Nephron (organoid): ENCODE results near the gene PPARGC1A.
A peak's percentile ranks its signal among the peaks of the same experiment; 100 is the strongest.

ENCODE experiments used
- H3K27ac Mint-ChIP-seq, 3 experiments: 2 replicates each; pipeline ENCODE4 v1.8.0; 2020; ENCODE audit warnings: mixed read lengths in 3 of 3, mild to moderate bottlenecking in 2 of 3, moderate library complexity in 1 of 3
- H3K27me3 Mint-ChIP-seq: 2 replicates; pipeline ENCODE4 v1.8.0; 2021; ENCODE audit warnings: low read depth, mild to moderate bottlenecking, moderate library complexity, mixed read lengths
- H3K36me3 Mint-ChIP-seq: 2 replicates; pipeline ENCODE4 v1.8.0; 2020; ENCODE audit warnings: low read depth, mixed read lengths
- H3K4me1 Mint-ChIP-seq: 2 replicates; pipeline ENCODE4 v1.8.0; 2020; ENCODE audit warnings: mixed read lengths
- H3K4me3 Mint-ChIP-seq, 3 experiments: 2 replicates each; pipeline ENCODE4 v1.8.0; 2020; ENCODE audit warnings: mild to moderate bottlenecking in 3 of 3, mixed read lengths in 3 of 3, moderate library complexity in 2 of 3
- H3K9me3 Mint-ChIP-seq: 2 replicates; pipeline ENCODE4 v1.8.0; 2020; ENCODE audit warnings: mixed read lengths
- TF ChIP-seq, protein P1 (sequence below), 3 experiments: fragments of 200-600 bp; sonication (generic); IDR thresholded peaks; one replicate each; pipeline ENCODE4 v1.5.0; 2021; ENCODE audit warnings: antibody characterized with exemption in 3 of 3; ENCODE audit not compliant: unreplicated experiment in 3 of 3

Gene PPARGC1A, protein sequence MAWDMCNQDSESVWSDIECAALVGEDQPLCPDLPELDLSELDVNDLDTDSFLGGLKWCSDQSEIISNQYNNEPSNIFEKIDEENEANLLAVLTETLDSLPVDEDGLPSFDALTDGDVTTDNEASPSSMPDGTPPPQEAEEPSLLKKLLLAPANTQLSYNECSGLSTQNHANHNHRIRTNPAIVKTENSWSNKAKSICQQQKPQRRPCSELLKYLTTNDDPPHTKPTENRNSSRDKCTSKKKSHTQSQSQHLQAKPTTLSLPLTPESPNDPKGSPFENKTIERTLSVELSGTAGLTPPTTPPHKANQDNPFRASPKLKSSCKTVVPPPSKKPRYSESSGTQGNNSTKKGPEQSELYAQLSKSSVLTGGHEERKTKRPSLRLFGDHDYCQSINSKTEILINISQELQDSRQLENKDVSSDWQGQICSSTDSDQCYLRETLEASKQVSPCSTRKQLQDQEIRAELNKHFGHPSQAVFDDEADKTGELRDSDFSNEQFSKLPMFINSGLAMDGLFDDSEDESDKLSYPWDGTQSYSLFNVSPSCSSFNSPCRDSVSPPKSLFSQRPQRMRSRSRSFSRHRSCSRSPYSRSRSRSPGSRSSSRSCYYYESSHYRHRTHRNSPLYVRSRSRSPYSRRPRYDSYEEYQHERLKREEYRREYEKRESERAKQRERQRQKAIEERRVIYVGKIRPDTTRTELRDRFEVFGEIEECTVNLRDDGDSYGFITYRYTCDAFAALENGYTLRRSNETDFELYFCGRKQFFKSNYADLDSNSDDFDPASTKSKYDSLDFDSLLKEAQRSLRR

DNA sequence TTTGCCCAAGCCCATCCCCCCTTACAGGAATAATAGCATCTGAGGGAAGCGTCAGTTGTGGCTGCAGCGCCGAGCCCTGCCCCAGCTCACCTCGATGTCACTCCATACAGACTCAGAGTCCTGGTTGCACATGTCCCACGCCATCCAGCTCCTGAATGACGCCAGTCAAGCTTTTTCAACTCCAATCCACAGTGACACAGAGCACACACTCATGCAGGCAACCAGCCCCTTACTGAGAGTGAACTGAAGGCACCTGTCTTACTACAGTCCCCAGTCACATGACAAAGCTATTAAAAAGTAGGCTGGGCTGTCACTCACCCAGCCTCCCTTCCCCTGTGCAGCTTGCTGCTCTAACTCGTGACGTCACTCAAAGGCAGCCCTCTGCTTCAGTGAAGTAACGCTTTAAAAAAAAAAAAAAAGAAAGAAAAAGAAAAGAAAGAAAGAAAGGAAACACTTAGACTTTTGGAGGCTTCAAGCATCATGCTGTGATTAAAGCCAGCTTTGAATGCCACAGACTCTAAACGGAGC lies at the start of gene PPARGC1A:
Gene PPARGC1A, minus strand, starts transcription at position 234 of the 528 bp plus-strand sequence. Its CDS starts 90 bp downstream, at position 144.
- Mint-ChIP-seq H3K27me3 (peaks cover 16% of the 10 kb centered on the region), H3K36me3 (no peaks in the 10 kb centered on the region), H3K9me3 (no peaks in the 10 kb centered on the region), H3K27ac (peak within 1 kb of the TSS; percentile 46 to 86 (median 79)), H3K4me1 (peaks cover 43% of the 10 kb centered on the region), H3K4me3 (peak within 1 kb of the TSS; percentile 84 to 88 (median 86))
- TF ChIP-seq, protein P1, sequence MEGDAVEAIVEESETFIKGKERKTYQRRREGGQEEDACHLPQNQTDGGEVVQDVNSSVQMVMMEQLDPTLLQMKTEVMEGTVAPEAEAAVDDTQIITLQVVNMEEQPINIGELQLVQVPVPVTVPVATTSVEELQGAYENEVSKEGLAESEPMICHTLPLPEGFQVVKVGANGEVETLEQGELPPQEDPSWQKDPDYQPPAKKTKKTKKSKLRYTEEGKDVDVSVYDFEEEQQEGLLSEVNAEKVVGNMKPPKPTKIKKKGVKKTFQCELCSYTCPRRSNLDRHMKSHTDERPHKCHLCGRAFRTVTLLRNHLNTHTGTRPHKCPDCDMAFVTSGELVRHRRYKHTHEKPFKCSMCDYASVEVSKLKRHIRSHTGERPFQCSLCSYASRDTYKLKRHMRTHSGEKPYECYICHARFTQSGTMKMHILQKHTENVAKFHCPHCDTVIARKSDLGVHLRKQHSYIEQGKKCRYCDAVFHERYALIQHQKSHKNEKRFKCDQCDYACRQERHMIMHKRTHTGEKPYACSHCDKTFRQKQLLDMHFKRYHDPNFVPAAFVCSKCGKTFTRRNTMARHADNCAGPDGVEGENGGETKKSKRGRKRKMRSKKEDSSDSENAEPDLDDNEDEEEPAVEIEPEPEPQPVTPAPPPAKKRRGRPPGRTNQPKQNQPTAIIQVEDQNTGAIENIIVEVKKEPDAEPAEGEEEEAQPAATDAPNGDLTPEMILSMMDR (IDR thresholded peaks at IDR 0.05; ENCODE audit: unreplicated experiment in 3 of 3): no peak

DNA sequence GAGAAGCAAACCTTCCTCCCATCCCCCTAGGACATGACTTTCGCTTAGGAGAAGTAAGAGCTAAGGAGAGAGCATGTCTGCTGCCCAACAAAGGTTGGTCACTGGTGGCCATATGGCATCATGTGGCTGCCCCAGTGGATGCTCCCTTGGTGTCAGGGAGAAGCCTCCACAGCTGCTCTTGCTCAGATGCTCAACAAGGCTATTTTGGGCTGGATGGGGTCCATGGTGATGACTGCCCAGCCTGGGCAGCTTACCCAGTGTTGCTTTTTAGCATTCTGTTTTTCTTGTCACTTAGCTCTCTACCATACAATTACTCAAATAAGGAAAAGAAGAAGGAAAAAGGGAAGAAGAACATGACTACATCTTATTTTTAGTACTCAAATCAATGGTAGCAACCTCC lies 48.9 kb upstream of the PPARGC1A start:
- H3K27me3 Mint-ChIP-seq: no peaks in the 10 kb centered on the region

DNA sequence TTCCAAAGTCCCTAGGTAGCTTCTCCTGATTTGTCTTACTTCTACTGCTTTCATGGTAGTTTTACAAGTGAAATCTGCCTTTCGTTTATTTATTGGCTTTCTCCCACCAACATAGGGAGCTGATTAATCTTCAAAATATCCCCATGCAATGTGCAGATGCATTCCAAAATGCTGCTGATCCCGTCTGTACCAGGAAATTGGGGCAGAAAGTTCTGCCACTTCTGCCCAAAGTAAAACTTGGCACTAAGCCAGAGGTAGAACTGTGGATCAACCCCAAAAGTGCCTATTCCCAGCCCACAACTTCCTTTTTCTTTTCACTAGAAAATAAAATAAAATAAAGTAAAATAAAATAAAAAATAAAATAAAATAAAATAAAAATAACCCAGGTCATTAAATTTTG lies 47.3 kb upstream of the PPARGC1A start:
- Mint-ChIP-seq H3K27me3 (no peaks in the 10 kb centered on the region), H3K4me1 (peaks cover 7% of the 10 kb centered on the region), H3K36me3 (no peaks in the 10 kb centered on the region), H3K27ac (no peak overlapping the region), H3K4me3 (no peak overlapping the region), H3K9me3 (no peaks in the 10 kb centered on the region)
- TF ChIP-seq, protein P1 (IDR thresholded peaks at IDR 0.05; ENCODE audit: unreplicated experiment in 3 of 3): no peak

More for the DNA sequence above, 48.9 kb upstream of the PPARGC1A start:
- no peaks in the 10 kb centered on the region for H3K4me1 Mint-ChIP-seq
- H3K36me3 Mint-ChIP-seq: no peaks in the 10 kb centered on the region
- H3K27ac Mint-ChIP-seq: no peak overlapping the region
- TF ChIP-seq, protein P1 (IDR thresholded peaks at IDR 0.05; ENCODE audit: unreplicated experiment in 3 of 3): no peak
- no peaks in the 10 kb centered on the region for H3K9me3 Mint-ChIP-seq
- H3K4me3 Mint-ChIP-seq: no peak overlapping the region

DNA sequence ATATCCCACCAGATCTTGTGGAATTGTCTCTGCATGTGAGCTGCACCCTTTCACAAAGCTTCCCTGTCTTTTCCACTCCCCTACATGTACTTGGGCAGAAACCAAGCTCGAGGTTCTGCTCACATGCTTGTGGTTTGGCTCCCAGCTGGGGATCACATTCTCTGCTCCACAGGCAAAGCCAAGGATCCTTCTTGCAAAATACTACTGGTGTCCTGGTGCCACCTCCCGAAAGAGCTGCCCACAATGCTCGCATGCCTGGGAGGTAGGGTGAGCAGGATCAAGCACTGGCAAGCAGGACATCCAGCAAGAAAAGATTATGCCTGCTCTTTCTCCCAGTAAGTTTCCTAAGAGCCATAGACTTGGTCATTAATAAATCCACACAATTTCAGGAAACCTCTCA lies 45.1 kb upstream of the PPARGC1A start:
- H3K9me3 Mint-ChIP-seq: no peaks in the 10 kb centered on the region
- H3K27ac Mint-ChIP-seq: no peak overlapping the region
- peaks cover 16% of the 10 kb centered on the region for H3K4me1 Mint-ChIP-seq
- H3K4me3 Mint-ChIP-seq: no peak overlapping the region
- TF ChIP-seq, protein P1 (IDR thresholded peaks at IDR 0.05; ENCODE audit: unreplicated experiment in 3 of 3): no peak
- H3K36me3 Mint-ChIP-seq: no peaks in the 10 kb centered on the region
- peaks cover 4% of the 10 kb centered on the region for H3K27me3 Mint-ChIP-seq

DNA sequence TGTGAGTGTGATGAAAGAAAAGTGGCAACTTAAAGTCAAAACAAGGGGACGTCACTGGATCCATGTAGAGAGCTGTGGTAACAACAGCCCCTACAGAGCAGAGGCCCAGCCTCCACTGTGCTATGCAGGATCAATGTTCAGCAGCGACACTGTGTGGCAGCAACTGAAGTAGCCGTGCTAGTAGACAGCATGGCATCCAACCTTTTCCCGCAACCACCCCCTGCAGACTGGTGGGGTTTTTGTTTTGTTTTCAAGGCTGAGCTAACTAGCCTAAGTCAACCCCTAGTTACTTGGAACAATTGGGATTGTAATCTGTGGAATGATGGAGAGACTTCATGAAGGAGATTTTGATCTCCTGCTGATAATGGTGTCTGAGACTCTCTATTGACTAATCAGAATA lies 44.4 kb upstream of the PPARGC1A start:
- Mint-ChIP-seq H3K36me3 (no peaks in the 10 kb centered on the region), H3K4me3 (no peak overlapping the region), H3K4me1 (peaks cover 16% of the 10 kb centered on the region), H3K9me3 (no peaks in the 10 kb centered on the region), H3K27me3 (peaks cover 4% of the 10 kb centered on the region), H3K27ac (no peak overlapping the region)
- TF ChIP-seq, protein P1 (IDR thresholded peaks at IDR 0.05; ENCODE audit: unreplicated experiment in 3 of 3): no peak
